HUES6 (cell line): ENCODE results near the gene SLC46A2.

Experiments used
- H3K27ac ChIP-seq: 2 replicates; pipeline ENCODE4 v1.7.0; 2013; ENCODE audit warnings: low read depth, mild to moderate bottlenecking, low read length, inconsistent platforms
- H3K27me3 ChIP-seq: 2 replicates; pipeline ENCODE4 v1.6.1; 2013; ENCODE audit warnings: low read length; ENCODE audit not compliant: control insufficient read depth, insufficient read depth
- H3K36me3 ChIP-seq: 2 replicates; pipeline ENCODE4 v1.6.1; 2013; ENCODE audit warnings: low read length; ENCODE audit not compliant: control insufficient read depth, insufficient read depth
- H3K4me1 ChIP-seq: 2 replicates; pipeline ENCODE4 v1.6.1; 2013; ENCODE audit warnings: low read length; ENCODE audit not compliant: control insufficient read depth, insufficient read depth
- H3K4me3 ChIP-seq: 2 replicates; pipeline ENCODE4 v1.5.1; 2013; ENCODE audit warnings: low read depth, low read length
- H3K9ac ChIP-seq: one replicate; pipeline ENCODE4 v1.6.1; 2013; ENCODE audit warnings: mild to moderate bottlenecking, low read length
- H3K9me3 ChIP-seq: 2 replicates; pipeline ENCODE4 v1.6.1; 2013; ENCODE audit warnings: low read depth, low read length; ENCODE audit not compliant: control insufficient read depth, insufficient read depth

The SLC46A2 gene

GRCh38 chr9:112885324-112885723 is 5.4 kb downstream of the SLC46A2 start:
- peaks cover 14% of the 10 kb centered on the region for H3K27me3 ChIP-seq

GRCh38 chr9:112884721-112885120 is 6.0 kb downstream of the SLC46A2 start:
- H3K9ac ChIP-seq, result no peak overlapping the region
- H3K9me3 ChIP-seq, result no peaks in the 10 kb centered on the region
- peaks cover 7% of the 10 kb centered on the region; the same call in 1 of the 2 replicates for H3K4me1 ChIP-seq
- H3K27me3 ChIP-seq, result peaks cover 8% of the 10 kb centered on the region
- H3K27ac ChIP-seq, result no peak overlapping the region
- no peaks in the 10 kb centered on the region for H3K36me3 ChIP-seq
- H3K4me3 ChIP-seq, result no peak overlapping the region

More at GRCh38 chr9:112885324-112885723, 5.4 kb downstream of the SLC46A2 start:
- Histone ChIP-seq H3K9ac (no peak overlapping the region), H3K9me3 (no peaks in the 10 kb centered on the region), H3K4me1 (peaks cover 7% of the 10 kb centered on the region; the same call in 1 of the 2 replicates), H3K27ac (no peak overlapping the region), H3K4me3 (no peak overlapping the region), H3K36me3 (no peaks in the 10 kb centered on the region)

GRCh38 chr9:112884101-112884500 is 6.6 kb downstream of the SLC46A2 start:
- H3K9ac ChIP-seq, result no peak overlapping the region

GRCh38 chr9:112881331-112881730 is 9.3 kb downstream of the SLC46A2 start:
- Histone ChIP-seq H3K27ac (no peak overlapping the region), H3K9me3 (no peaks in the 10 kb centered on the region), H3K4me3 (no peak overlapping the region), H3K4me1 (peaks cover 7% of the 10 kb centered on the region; the same call in 1 of the 2 replicates), H3K27me3 (no peaks in the 10 kb centered on the region), H3K9ac (no peak overlapping the region), H3K36me3 (peaks cover 5% of the 10 kb centered on the region; the same call in 1 of the 2 replicates)

More at GRCh38 chr9:112884101-112884500, 6.6 kb downstream of the SLC46A2 start:
- H3K36me3 ChIP-seq, result no peaks in the 10 kb centered on the region
- no peak overlapping the region for H3K27ac ChIP-seq
- H3K4me1 ChIP-seq, result peaks cover 7% of the 10 kb centered on the region; the same call in 1 of the 2 replicates
- H3K9me3 ChIP-seq, result no peaks in the 10 kb centered on the region
- no peak overlapping the region for H3K4me3 ChIP-seq
- peaks cover 2% of the 10 kb centered on the region; the same call in 1 of the 2 replicates for H3K27me3 ChIP-seq

- Histone ChIP-seq H3K9me3 (no peaks in the 10 kb centered on the region), H3K27ac (no peak overlapping the region), H3K9ac (no peak overlapping the region), H3K36me3 (peaks cover 6% of the 10 kb centered on the region; the same call in 1 of the 2 replicates), H3K27me3 (no peaks in the 10 kb centered on the region), H3K4me1 (peaks cover 7% of the 10 kb centered on the region; the same call in 1 of the 2 replicates), H3K4me3 (no peak overlapping the region)
These were observed 10.0 kb downstream of the SLC46A2 start for GRCh38 chr9:112880650-112881049.

- peaks cover 11% of the 10 kb centered on the region for H3K36me3 ChIP-seq
- H3K27ac ChIP-seq, result no peak overlapping the region
- no peaks in the 10 kb centered on the region for H3K27me3 ChIP-seq
These were observed 11.9 kb downstream of the SLC46A2 start for GRCh38 chr9:112878752-112879151.

GRCh38 chr9:112873773-112874405 is 16.8 kb downstream of the SLC46A2 start:
- Histone ChIP-seq H3K9me3 (no peaks in the 10 kb centered on the region), H3K27ac (no peak overlapping the region), H3K4me3 (no peak overlapping the region), H3K36me3 (peaks cover 27% of the 10 kb centered on the region), H3K27me3 (no peaks in the 10 kb centered on the region), H3K9ac (no peak overlapping the region), H3K4me1 (no peaks in the 10 kb centered on the region)

More at GRCh38 chr9:112878752-112879151, 11.9 kb downstream of the SLC46A2 start:
- Histone ChIP-seq H3K9me3 (no peaks in the 10 kb centered on the region), H3K4me1 (no peaks in the 10 kb centered on the region), H3K9ac (no peak overlapping the region), H3K4me3 (no peak overlapping the region)

GRCh38 chr9:112872019-112872418 is 18.7 kb downstream of the SLC46A2 start:
- no peaks in the 10 kb centered on the region for H3K27me3 ChIP-seq
- peaks cover 4% of the 10 kb centered on the region; the same call in 1 of the 2 replicates for H3K4me1 ChIP-seq
- no peak overlapping the region for H3K9ac ChIP-seq
- H3K9me3 ChIP-seq, result no peaks in the 10 kb centered on the region
- H3K36me3 ChIP-seq, result peaks cover 26% of the 10 kb centered on the region
- H3K4me3 ChIP-seq, result no peak overlapping the region
- no peak overlapping the region for H3K27ac ChIP-seq

GRCh38 chr9:112870556-112870955 is 20.1 kb downstream of the SLC46A2 start:
- Histone ChIP-seq H3K9me3 (no peaks in the 10 kb centered on the region), H3K9ac (no peak overlapping the region), H3K27me3 (no peaks in the 10 kb centered on the region), H3K27ac (no peak overlapping the region), H3K36me3 (peaks cover 25% of the 10 kb centered on the region), H3K4me1 (peaks cover 8% of the 10 kb centered on the region; the same call in 1 of the 2 replicates), H3K4me3 (no peak overlapping the region)

- H3K4me3 ChIP-seq, result no peak overlapping the region
- no peak overlapping the region for H3K27ac ChIP-seq
- peaks cover 8% of the 10 kb centered on the region; the same call in 1 of the 2 replicates for H3K4me1 ChIP-seq
- H3K9ac ChIP-seq, result no peak overlapping the region
- H3K27me3 ChIP-seq, result no peaks in the 10 kb centered on the region
- H3K36me3 ChIP-seq, result peaks cover 20% of the 10 kb centered on the region
- H3K9me3 ChIP-seq, result no peaks in the 10 kb centered on the region
These were observed 20.8 kb downstream of the SLC46A2 start for GRCh38 chr9:112869917-112870316.

GRCh38 chr9:112869041-112869529 is 21.6 kb downstream of the SLC46A2 start:
- H3K9ac ChIP-seq, result no peak overlapping the region
- H3K36me3 ChIP-seq, result peaks cover 20% of the 10 kb centered on the region

More at GRCh38 chr9:112869041-112869529, 21.6 kb downstream of the SLC46A2 start:
- Histone ChIP-seq H3K4me1 (peaks cover 8% of the 10 kb centered on the region; the same call in 1 of the 2 replicates), H3K4me3 (no peak overlapping the region), H3K9me3 (no peaks in the 10 kb centered on the region), H3K27me3 (no peaks in the 10 kb centered on the region), H3K27ac (no peak overlapping the region)
